HG03378 (cell line): ENCODE measurements around the gene ILK.
A peak's percentile ranks its signal among the peaks of the same experiment; 100 is the strongest.

ENCODE experiments used
- ATAC-seq: cut with Tn5 transposase; IDR thresholded peaks from one replicate; pipeline ENCODE4 v1.9.1; 2021; ENCODE audit warnings: mild to moderate bottlenecking, moderate library complexity; ENCODE audit not compliant: unreplicated experiment

Gene ILK

GRCh38 chr11:6633422-6634408 lies 30.1 kb downstream of the ILK start:
- no peak for ATAC-seq

- no peak for ATAC-seq
Measured at GRCh38 chr11:6634534-6634933, 31.0 kb downstream of the ILK start.

- ATAC-seq, result no peak
Measured at GRCh38 chr11:6635082-6635932, 31.7 kb downstream of the ILK start.

- no peak for ATAC-seq
Measured at GRCh38 chr11:6636480-6636879, 32.9 kb downstream of the ILK start.

- no peak for ATAC-seq
Measured at GRCh38 chr11:6637871-6638270, 34.3 kb downstream of the ILK start.

GRCh38 chr11:6638429-6638828 lies 34.9 kb downstream of the ILK start:
- ATAC-seq, result no peak

- ATAC-seq, result no peak
Measured at GRCh38 chr11:6640036-6640984, 36.7 kb downstream of the ILK start.

GRCh38 chr11:6640985-6641701 lies 37.6 kb downstream of the ILK start:
- no peak for ATAC-seq

GRCh38 chr11:6642957-6643356 lies 39.4 kb downstream of the ILK start:
- ATAC-seq, result no peak

GRCh38 chr11:6646071-6646470 lies 42.5 kb downstream of the ILK start:
- peak; percentile 47 for ATAC-seq

GRCh38 chr11:6646576-6646917 lies 43.0 kb downstream of the ILK start:
- ATAC-seq, result no peak

- ATAC-seq, result peak; percentile 90
Measured at GRCh38 chr11:6646918-6647679, 43.5 kb downstream of the ILK start.

- no peak for ATAC-seq
Measured at GRCh38 chr11:6647836-6648235, 44.3 kb downstream of the ILK start.

- ATAC-seq, result no peak
Measured at GRCh38 chr11:6648501-6648900, 44.9 kb downstream of the ILK start.

GRCh38 chr11:6650104-6650503 lies 46.5 kb downstream of the ILK start:
- no peak for ATAC-seq

- no peak for ATAC-seq
Measured at GRCh38 chr11:6650980-6651379, 47.4 kb downstream of the ILK start.

GRCh38 chr11:6652182-6652581 lies 48.6 kb downstream of the ILK start:
- ATAC-seq, result no peak

GRCh38 chr11:6653097-6653496 lies 49.5 kb downstream of the ILK start:
- ATAC-seq, result no peak

GRCh38 chr11:6653656-6654055 lies 50.1 kb downstream of the ILK start:
- ATAC-seq, result no peak
